Measurements from ENCODE around the gene CCDC12. TPM values are rescaled to one million over a fixed set of nuclear protein-coding genes. Genes with fewer than 3 reads are reported as not detected.

Gene CCDC12
- total RNA-seq, 1 donor from 2014 or later = 64.3 TPM

- no peak overlapping the region for H3K27ac Mint-ChIP-seq
- H3K4me1 Mint-ChIP-seq (ENCODE audit: low read depth) = no peaks in the 10 kb centered on the region
- H3K36me3 Mint-ChIP-seq (ENCODE audit: insufficient read depth) = no peaks in the 10 kb centered on the region
- no peak for DNase-seq (ENCODE audit: low spot score, unreplicated experiment)
- H3K27me3 Mint-ChIP-seq = peaks cover 4% of the 10 kb centered on the region
- no peak for TF ChIP-seq CTCF (IDR thresholded peaks at IDR 0.05; ENCODE audit: unreplicated experiment)
- H3K4me3 Mint-ChIP-seq (ENCODE audit: low read depth) = no peak overlapping the region
- H3K9me3 Mint-ChIP-seq (ENCODE audit: low read depth) = no peaks in the 10 kb centered on the region
Observed at GRCh38 chr3:46903341-46904302, 72.9 kb downstream of the CCDC12 start.

DNA sequence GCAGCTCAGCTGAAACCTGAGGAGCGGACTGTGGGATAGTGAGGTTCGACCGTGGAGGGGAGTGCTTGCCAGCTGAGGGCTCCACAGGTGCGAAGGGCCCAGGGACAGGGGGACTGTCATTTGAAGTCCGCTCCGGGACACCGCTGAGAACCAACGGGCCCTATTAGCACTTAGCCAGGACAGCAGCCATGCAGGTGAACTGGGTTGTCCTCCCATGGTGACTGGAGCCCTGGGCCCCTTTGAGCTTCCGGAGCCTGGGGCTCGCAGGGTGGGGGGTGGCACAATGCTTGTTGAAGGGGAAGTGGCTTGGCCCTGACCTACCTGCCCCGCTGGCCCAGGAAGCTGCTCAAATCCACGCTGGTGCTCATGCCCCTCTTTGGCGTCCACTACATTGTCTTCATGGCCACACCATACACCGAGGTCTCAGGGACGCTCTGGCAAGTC lies 74.3 kb downstream of the CCDC12 start:
- Mint-ChIP-seq H3K4me1 (ENCODE audit: low read depth) (no peaks in the 10 kb centered on the region), H3K27ac (no peak overlapping the region), H3K27me3 (peaks cover 3% of the 10 kb centered on the region), H3K9me3 (ENCODE audit: low read depth) (no peaks in the 10 kb centered on the region), H3K4me3 (ENCODE audit: low read depth) (no peak overlapping the region), H3K36me3 (ENCODE audit: insufficient read depth) (no peaks in the 10 kb centered on the region)
- DNase-seq (ENCODE audit: low spot score, unreplicated experiment) = no peak
- TF ChIP-seq CTCF (IDR thresholded peaks at IDR 0.05; ENCODE audit: unreplicated experiment) = no peak

GRCh38 chr3:46901591-46902187 lies 74.9 kb downstream of the CCDC12 start:
- Mint-ChIP-seq H3K4me1 (ENCODE audit: low read depth) (no peaks in the 10 kb centered on the region), H3K36me3 (ENCODE audit: insufficient read depth) (no peaks in the 10 kb centered on the region), H3K9me3 (ENCODE audit: low read depth) (no peaks in the 10 kb centered on the region), H3K4me3 (ENCODE audit: low read depth) (no peak overlapping the region), H3K27me3 (peaks cover 1% of the 10 kb centered on the region), H3K27ac (no peak overlapping the region)
- no peak for DNase-seq (ENCODE audit: low spot score, unreplicated experiment)
- TF ChIP-seq CTCF (IDR thresholded peaks at IDR 0.05; ENCODE audit: unreplicated experiment) = no peak

DNA sequence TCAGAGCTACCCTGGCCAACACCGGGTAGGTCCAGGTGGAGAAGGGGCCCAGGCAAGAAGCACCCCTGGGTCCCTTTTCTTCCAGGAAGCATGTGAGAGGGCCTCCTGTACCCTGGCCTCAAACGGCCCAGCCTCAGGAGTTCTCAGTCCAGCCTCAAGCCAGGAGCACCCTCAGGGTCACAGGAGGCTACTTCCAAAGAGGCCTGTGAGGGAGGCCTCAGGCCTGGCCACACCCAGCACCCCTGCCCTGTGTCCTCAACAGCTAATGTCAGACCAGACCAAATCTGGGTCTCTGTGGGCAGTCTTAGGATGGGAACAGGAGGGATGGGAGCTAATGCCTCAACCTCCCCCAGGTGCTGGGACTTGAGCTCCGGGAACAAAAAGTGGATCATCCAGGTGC lies 75.5 kb downstream of the CCDC12 start:
- H3K27me3 Mint-ChIP-seq = peaks cover 8% of the 10 kb centered on the region
- H3K4me1 Mint-ChIP-seq (ENCODE audit: low read depth) = no peaks in the 10 kb centered on the region
- H3K4me3 Mint-ChIP-seq (ENCODE audit: low read depth) = no peak overlapping the region
- H3K36me3 Mint-ChIP-seq (ENCODE audit: insufficient read depth) = no peaks in the 10 kb centered on the region
- no peak overlapping the region for H3K27ac Mint-ChIP-seq
- no peaks in the 10 kb centered on the region for H3K9me3 Mint-ChIP-seq (ENCODE audit: low read depth)
- no peak for DNase-seq (ENCODE audit: low spot score, unreplicated experiment)
- no peak for TF ChIP-seq CTCF (IDR thresholded peaks at IDR 0.05; ENCODE audit: unreplicated experiment)

DNA sequence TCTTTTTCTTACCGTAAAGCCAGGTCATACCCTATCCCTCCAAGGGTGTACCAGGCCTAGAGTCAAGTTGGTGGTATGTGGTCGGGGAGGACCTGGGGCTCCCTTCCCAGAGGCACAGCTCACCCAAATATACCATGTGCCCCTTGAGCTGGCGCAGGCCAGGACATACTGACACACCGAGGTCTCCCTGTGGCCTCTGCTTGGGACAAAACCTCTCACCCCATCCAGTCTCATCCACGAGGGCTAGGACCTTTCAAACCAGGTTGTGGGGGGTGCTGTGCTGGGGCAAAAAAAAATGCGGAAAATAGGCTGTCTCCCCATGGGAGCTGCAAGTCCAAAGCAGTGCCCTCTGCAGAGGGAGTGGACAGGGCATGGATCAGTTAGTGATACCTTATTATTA lies 76.2 kb downstream of the CCDC12 start:
- H3K27ac Mint-ChIP-seq = no peak overlapping the region
- H3K36me3 Mint-ChIP-seq (ENCODE audit: insufficient read depth) = no peaks in the 10 kb centered on the region
- peaks cover 13% of the 10 kb centered on the region for H3K27me3 Mint-ChIP-seq
- no peak for TF ChIP-seq CTCF (IDR thresholded peaks at IDR 0.05; ENCODE audit: unreplicated experiment)
- H3K9me3 Mint-ChIP-seq (ENCODE audit: low read depth) = no peaks in the 10 kb centered on the region
- H3K4me1 Mint-ChIP-seq (ENCODE audit: low read depth) = no peaks in the 10 kb centered on the region
- no peak for DNase-seq (ENCODE audit: low spot score, unreplicated experiment)
- no peak overlapping the region for H3K4me3 Mint-ChIP-seq (ENCODE audit: low read depth)

Measured in progenitor cell of endocrine pancreas (in vitro differentiated cells).